Activated naive CD4-positive, alpha-beta T cell treated with anti-CD3 and anti-CD28 coated beads, Interleukin-2, amount 10 ng/mL, durations not matched to agents 7 days and 5 days (primary cell): Measurements from ENCODE around the gene ADGRV1.

Experiments used
- CTCF ChIA-PET: fragments of 350-600 bp; sonication (Branson Sonifier 250); formaldehyde crosslinking; loops from one replicate; lab custom pipeline; 2021; ENCODE audit warnings: antibody characterized with exemption; lab: Charles Lee
- DNase-seq: peaks from one replicate; pipeline ENCODE4 v3.0.0-alpha.2; 2020
- H3K27ac Mint-ChIP-seq: one replicate; pipeline ENCODE4 v1.8.0; 2021; ENCODE audit warnings: mild to moderate bottlenecking, moderate library complexity, mixed read lengths
- H3K27me3 Mint-ChIP-seq: one replicate; pipeline ENCODE4 v1.8.0; 2021; ENCODE audit warnings: mild to moderate bottlenecking, mixed read lengths
- H3K36me3 Mint-ChIP-seq: one replicate; pipeline ENCODE4 v1.8.0; 2021; ENCODE audit warnings: mixed read lengths
- H3K4me1 Mint-ChIP-seq: one replicate; pipeline ENCODE4 v1.8.0; 2021; ENCODE audit warnings: mixed read lengths
- H3K4me3 Mint-ChIP-seq: one replicate; pipeline ENCODE4 v1.8.0; 2021; ENCODE audit warnings: mild to moderate bottlenecking, moderate library complexity, mixed read lengths
- H3K9me3 Mint-ChIP-seq: one replicate; pipeline ENCODE4 v1.8.0; 2021; ENCODE audit warnings: mixed read lengths

Gene ADGRV1

DNA sequence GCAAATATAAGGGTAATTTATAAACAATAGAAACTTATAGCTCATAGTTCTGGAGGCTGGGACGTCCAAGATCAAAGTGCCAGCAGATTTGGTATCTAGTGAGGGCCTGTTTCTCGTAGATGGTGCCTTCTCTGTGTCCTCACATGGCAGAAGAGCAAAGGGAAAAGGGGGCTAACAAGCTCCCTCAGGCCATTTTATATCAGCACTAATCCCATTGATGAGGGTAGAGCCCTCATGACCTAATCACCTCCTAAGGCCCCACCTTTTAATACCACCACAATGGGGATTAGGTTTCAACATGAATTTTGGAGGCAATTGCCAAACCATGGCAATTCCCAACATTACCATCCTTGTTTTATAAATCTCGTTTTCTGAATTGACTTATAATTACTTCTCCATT is 564.7 kb downstream of the ADGRV1 start:
- Mint-ChIP-seq H3K4me1 (no peaks in the 10 kb centered on the region), H3K27me3 (peaks cover 4% of the 10 kb centered on the region), H3K4me3 (no peak overlapping the region), H3K27ac (no peak overlapping the region), H3K36me3 (no peaks in the 10 kb centered on the region), H3K9me3 (no peaks in the 10 kb centered on the region)
- no peak for DNase-seq
- CTCF ChIA-PET, result no interaction called here

DNA sequence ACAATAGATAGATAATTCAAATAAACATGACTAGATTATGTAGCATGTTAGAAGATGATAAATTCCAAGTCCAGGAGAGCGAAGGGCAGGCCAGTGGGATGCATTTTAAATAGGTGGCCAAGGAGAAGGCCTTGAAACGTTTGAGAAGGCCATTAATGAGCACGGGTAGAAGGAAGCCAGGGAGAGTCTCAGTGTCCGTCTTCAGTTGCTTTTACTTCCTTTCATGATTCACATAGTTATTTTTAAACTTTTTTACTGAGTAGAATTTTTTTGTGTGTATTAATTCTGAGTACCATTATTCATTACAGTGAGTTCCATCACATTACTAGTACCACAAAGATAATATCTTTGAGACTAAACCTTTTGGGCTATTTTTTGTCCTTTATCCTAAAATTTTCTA is 565.3 kb downstream of the ADGRV1 start:
- Mint-ChIP-seq H3K4me3 (no peak overlapping the region), H3K27me3 (peaks cover 4% of the 10 kb centered on the region), H3K4me1 (no peaks in the 10 kb centered on the region), H3K27ac (no peak overlapping the region), H3K36me3 (no peaks in the 10 kb centered on the region), H3K9me3 (no peaks in the 10 kb centered on the region)
- CTCF ChIA-PET, result no interaction called here
- DNase-seq, result no peak

DNA sequence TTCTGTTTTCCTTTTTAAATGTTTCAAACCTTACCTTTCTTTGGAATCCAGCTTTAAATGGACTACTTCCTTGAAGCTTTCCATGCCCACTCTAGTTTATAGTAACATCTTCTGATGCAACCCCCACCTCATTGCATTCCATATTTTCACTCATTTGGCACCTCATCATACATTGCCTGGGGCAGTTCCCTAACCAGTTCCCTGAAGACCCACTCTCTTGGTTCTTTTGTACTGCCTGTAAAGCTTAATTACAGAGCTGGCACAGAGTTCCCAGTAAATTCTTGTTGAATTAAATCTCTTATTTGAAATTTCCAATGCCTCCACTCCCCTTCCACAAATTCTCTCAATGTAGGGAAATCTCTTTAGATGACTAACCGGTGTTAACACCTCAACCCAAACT is 567.3 kb downstream of the ADGRV1 start:
- DNase-seq, result no peak
- H3K27me3 Mint-ChIP-seq, result no peaks in the 10 kb centered on the region
- no peak overlapping the region for H3K4me3 Mint-ChIP-seq
- H3K9me3 Mint-ChIP-seq, result no peaks in the 10 kb centered on the region
- CTCF ChIA-PET, result interaction anchor here (1.5 kb wide), 1 partner anchor 17 kb away, joined by 3 read pairs; no protein-coding TSS in a partner anchor
- H3K36me3 Mint-ChIP-seq, result no peaks in the 10 kb centered on the region
- H3K4me1 Mint-ChIP-seq, result no peaks in the 10 kb centered on the region
- no peak overlapping the region for H3K27ac Mint-ChIP-seq

DNA sequence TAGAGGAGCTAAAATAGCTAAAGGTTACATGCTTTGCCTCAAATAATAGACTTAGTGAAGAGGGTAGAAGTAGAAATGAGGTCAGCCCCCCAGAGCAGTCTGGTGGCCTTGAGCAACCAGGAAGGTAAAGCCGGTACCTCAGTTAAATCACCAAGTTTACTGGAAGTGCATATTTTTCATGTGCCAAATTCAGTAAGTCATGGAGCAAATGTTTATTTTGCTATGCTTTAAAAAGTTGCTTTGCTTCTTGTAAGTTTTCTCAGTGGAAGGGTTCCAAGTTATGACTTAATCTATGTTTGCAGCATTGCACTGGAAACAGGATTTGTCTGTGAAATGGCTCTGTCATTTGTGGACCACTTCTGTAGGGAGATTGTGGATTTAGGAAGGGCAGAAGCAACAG is 567.9 kb downstream of the ADGRV1 start:
- H3K36me3 Mint-ChIP-seq, result no peaks in the 10 kb centered on the region
- CTCF ChIA-PET, result interaction anchor here (1.5 kb wide), 1 partner anchor 17 kb away, joined by 3 read pairs; no protein-coding TSS in a partner anchor
- no peak for DNase-seq
- H3K27me3 Mint-ChIP-seq, result no peaks in the 10 kb centered on the region
- H3K27ac Mint-ChIP-seq, result no peak overlapping the region
- no peak overlapping the region for H3K4me3 Mint-ChIP-seq
- no peaks in the 10 kb centered on the region for H3K4me1 Mint-ChIP-seq
- no peaks in the 10 kb centered on the region for H3K9me3 Mint-ChIP-seq

DNA sequence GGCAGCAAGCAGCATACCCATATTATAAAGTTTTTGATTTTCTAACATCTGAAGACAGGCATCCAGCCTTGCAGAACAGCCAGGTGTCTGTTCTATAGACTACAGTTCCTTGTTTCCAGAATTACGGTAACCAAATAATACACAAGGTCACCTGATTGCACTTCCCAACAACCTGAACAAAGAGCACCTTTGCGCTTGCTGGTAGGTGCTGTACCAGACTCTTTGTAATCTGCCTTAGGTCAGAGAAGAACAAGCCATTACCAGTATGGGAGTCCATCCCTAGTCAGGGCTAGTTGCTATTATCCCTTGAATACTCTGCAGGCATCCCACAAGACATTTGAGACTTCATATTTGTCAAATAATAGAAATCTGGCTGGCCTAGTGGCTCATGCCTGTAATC is 568.3 kb downstream of the ADGRV1 start:
- CTCF ChIA-PET, result interaction anchor here (1.5 kb wide), 1 partner anchor 16 kb away, joined by 3 read pairs; no protein-coding TSS in a partner anchor
- no peak overlapping the region for H3K27ac Mint-ChIP-seq
- no peaks in the 10 kb centered on the region for H3K27me3 Mint-ChIP-seq
- no peaks in the 10 kb centered on the region for H3K36me3 Mint-ChIP-seq
- no peak overlapping the region for H3K4me3 Mint-ChIP-seq
- no peak for DNase-seq
- H3K9me3 Mint-ChIP-seq, result no peaks in the 10 kb centered on the region
- H3K4me1 Mint-ChIP-seq, result no peaks in the 10 kb centered on the region

DNA sequence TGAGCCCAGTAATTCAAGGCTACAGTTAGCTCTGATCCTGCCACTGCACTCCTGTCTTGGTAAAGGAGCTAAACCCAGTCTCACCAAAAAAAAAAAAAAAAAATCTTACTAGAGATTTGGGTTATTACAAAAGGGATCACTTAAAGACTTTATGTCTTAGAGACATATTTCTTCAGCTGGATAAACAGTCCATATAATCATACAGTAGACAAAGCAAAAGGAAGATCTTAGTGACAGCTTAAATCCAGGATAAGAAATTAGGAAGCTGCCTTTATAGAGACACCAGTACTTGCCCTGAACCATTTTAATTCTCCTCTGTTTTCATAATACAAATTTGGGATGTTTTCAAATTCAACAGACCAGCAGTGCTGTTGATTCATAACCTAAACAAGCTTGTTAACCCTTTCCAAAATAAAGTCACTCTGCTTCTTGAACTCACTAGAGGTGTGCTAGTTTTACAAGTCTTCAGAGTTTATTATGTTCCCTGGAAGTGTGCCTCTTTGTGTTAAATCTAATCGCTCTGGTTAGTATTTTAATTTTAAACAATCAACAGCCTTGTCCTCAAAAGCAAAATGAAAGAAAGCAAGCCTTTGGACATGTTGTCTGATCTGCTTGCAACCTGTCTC is 569.0 kb downstream of the ADGRV1 start:
- Mint-ChIP-seq H3K27me3 (no peaks in the 10 kb centered on the region), H3K27ac (no peak overlapping the region), H3K36me3 (no peaks in the 10 kb centered on the region), H3K4me1 (no peaks in the 10 kb centered on the region), H3K4me3 (no peak overlapping the region), H3K9me3 (no peaks in the 10 kb centered on the region)
- CTCF ChIA-PET, result no interaction called here
- no peak for DNase-seq

DNA sequence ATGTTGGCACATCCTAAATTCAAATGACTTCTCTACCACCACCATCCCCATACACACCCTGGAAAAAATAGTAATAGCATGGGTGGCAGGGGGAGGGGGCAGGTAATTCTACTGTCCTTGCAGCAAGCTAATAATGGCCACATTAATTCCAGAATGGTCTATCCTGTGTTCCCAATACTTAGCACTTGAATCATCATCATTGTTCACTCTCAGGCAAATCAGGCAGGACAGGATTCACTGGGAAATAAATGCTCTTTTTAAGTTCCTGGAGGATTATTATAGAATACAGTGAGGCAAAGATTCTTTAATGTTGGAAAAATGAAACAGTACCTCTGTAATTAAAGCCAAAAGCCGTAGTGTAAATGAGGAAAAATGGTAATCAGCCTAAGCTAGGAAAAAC is 570.0 kb downstream of the ADGRV1 start:
- H3K9me3 Mint-ChIP-seq, result no peaks in the 10 kb centered on the region
- DNase-seq, result no peak
- no peaks in the 10 kb centered on the region for H3K36me3 Mint-ChIP-seq
- no peaks in the 10 kb centered on the region for H3K4me1 Mint-ChIP-seq
- H3K4me3 Mint-ChIP-seq, result no peak overlapping the region
- H3K27ac Mint-ChIP-seq, result no peak overlapping the region
- H3K27me3 Mint-ChIP-seq, result no peaks in the 10 kb centered on the region
- CTCF ChIA-PET, result no interaction called here

DNA sequence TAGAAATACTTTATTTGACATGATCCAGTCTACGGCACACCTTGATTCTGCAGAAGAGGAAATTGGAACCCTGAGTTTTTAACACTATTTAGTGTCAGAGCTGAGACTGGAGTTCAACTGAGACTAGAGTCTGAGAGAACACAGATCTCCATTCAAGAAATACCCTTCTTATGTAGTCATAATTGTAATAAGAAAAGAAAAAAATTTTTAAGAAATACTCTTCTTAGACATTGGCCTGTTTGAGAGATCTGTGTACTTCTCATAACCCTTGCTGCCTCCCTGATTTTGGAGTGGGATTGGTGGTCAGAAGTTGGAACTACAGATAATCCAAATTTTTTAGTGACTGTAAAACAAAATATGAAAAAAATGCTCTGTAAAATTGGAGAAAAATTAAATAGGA is 571.2 kb downstream of the ADGRV1 start:
- no peaks in the 10 kb centered on the region for H3K36me3 Mint-ChIP-seq
- H3K27me3 Mint-ChIP-seq, result no peaks in the 10 kb centered on the region
- H3K9me3 Mint-ChIP-seq, result no peaks in the 10 kb centered on the region
- H3K4me1 Mint-ChIP-seq, result no peaks in the 10 kb centered on the region
- no peak for DNase-seq
- CTCF ChIA-PET, result interaction anchor here (1.4 kb wide), 1 partner anchor 257 kb away, joined by 4 read pairs; no protein-coding TSS in a partner anchor
- H3K4me3 Mint-ChIP-seq, result no peak overlapping the region
- no peak overlapping the region for H3K27ac Mint-ChIP-seq

DNA sequence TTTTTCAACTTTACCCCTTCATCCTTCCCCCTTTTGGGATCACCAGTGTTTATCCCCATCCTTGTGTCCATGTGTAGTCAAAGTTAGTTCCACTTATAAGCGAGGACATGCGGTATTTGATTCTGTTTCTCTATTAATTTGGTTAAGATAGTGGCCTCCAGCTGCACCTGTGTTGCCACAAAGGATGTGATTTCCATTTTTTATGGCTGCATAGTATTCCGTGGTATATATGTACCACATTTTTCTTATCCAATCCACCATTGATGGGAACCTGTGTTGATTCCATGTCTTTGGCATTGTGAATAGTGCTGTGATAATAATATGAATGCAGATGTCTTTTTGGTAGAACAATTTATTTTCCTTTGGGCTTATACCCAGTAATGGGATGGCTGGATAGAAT is 572.2 kb downstream of the ADGRV1 start:
- no peaks in the 10 kb centered on the region for H3K27me3 Mint-ChIP-seq
- H3K4me3 Mint-ChIP-seq, result no peak overlapping the region
- DNase-seq, result no peak
- CTCF ChIA-PET, result no interaction called here
- no peak overlapping the region for H3K27ac Mint-ChIP-seq
- H3K4me1 Mint-ChIP-seq, result peaks cover 3% of the 10 kb centered on the region
- H3K36me3 Mint-ChIP-seq, result no peaks in the 10 kb centered on the region
- H3K9me3 Mint-ChIP-seq, result no peaks in the 10 kb centered on the region

DNA sequence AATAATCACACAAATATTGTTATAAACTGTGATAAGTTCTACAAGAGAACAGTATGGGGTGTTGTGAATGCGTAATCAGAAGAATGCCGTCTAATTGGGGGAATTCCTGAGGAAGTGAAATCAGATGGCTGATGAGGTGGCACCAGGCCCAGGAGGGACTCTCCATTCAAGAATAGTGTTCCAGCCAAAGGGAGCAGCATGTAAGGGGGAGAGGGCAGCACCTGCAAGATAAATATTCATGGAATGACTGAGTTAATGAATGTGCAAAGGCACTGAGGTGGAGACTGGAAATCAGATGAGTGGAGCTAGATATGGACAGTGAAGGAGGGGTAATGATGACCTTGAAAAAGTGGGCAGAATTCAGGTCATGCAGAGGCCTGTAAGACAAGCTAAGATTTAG is 574.0 kb downstream of the ADGRV1 start:
- DNase-seq, result no peak
- Mint-ChIP-seq H3K36me3 (no peaks in the 10 kb centered on the region), H3K27me3 (no peaks in the 10 kb centered on the region), H3K9me3 (no peaks in the 10 kb centered on the region), H3K4me3 (no peak overlapping the region), H3K27ac (no peak overlapping the region), H3K4me1 (peaks cover 14% of the 10 kb centered on the region)
- CTCF ChIA-PET, result no interaction called here

DNA sequence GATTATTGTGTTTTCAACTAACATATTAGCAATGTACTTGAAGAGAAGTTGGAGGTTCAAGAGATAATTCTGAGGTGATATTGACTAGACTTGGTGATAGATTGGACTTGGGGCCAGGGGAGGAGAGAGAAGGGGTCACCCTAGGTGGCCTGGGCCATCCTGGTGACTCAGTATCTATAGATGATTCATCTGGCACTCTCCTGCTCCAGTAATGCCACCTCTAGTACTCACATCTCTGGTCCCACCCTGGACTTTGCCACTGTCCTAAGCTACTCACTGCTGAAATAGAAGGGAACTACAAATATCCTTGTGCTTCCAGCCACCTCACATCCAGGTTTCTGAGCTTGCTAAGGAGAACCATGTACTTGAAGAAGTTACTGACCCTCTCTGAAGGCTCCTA is 574.6 kb downstream of the ADGRV1 start:
- H3K36me3 Mint-ChIP-seq, result no peaks in the 10 kb centered on the region
- no peak for DNase-seq
- CTCF ChIA-PET, result no interaction called here
- H3K9me3 Mint-ChIP-seq, result no peaks in the 10 kb centered on the region
- no peaks in the 10 kb centered on the region for H3K27me3 Mint-ChIP-seq
- no peak overlapping the region for H3K4me3 Mint-ChIP-seq
- H3K4me1 Mint-ChIP-seq, result peaks cover 14% of the 10 kb centered on the region
- no peak overlapping the region for H3K27ac Mint-ChIP-seq

DNA sequence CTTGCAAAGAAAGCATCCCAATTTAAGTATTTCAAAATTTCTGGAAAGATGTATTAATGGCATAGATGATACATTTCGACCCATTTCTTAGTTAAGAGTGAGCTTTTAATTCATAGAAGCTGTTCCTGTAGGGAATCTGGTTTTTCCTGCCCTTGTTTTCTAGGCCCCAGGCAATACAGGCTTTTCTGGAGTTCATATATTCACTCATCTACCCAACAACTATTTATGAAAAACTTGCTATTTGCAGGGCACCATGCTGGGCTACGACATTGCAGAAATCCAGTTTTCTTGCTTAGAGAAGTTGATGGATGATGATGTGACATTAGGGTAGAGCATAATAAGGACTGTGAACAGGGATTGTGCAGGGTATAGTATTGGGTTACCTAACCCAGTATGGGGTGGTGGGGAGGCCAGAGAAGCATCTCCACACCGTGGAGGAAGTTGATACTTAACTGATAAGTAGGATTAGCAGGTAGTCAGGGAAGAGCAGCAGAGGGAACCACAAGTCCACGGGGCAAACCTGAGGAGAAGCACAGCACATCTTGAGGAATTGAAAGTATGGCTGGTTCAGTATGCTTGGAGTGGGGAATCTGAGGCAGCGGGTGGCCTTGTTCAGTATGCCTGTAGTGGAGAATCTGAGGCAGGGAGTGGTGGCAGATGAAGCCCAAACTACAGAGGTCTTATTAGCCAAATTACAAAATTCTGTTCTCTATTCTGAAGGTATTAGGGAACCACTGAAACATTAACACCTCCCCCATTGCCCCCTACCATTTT is 577.1 kb downstream of the ADGRV1 start:
- Mint-ChIP-seq H3K9me3 (no peaks in the 10 kb centered on the region), H3K4me1 (peaks cover 19% of the 10 kb centered on the region), H3K36me3 (no peaks in the 10 kb centered on the region), H3K4me3 (no peak overlapping the region), H3K27ac (no peak overlapping the region), H3K27me3 (no peaks in the 10 kb centered on the region)
- DNase-seq, result no peak
- CTCF ChIA-PET, result no interaction called here

DNA sequence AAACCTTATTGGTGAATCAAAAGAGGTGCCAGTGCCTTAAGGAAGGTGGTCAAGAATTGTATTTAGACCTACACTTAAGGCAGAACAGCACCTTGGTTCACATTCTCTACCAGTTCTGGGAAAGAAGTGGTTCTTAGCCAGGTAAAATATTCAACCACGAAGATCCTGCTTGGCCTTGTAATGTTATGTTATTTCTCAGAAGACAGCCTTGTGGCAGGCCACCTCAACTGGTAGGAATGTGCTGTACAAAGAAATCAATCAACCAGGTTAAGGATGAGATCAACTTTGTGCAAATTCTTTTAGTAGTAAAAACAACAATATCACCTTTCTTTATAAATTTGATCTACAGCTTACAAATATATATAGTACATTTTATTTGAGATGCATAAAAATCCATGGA is 577.7 kb downstream of the ADGRV1 start:
- Mint-ChIP-seq H3K4me1 (peaks cover 19% of the 10 kb centered on the region), H3K4me3 (no peak overlapping the region), H3K36me3 (no peaks in the 10 kb centered on the region), H3K27me3 (no peaks in the 10 kb centered on the region), H3K27ac (no peak overlapping the region), H3K9me3 (no peaks in the 10 kb centered on the region)
- no peak for DNase-seq
- CTCF ChIA-PET, result no interaction called here

DNA sequence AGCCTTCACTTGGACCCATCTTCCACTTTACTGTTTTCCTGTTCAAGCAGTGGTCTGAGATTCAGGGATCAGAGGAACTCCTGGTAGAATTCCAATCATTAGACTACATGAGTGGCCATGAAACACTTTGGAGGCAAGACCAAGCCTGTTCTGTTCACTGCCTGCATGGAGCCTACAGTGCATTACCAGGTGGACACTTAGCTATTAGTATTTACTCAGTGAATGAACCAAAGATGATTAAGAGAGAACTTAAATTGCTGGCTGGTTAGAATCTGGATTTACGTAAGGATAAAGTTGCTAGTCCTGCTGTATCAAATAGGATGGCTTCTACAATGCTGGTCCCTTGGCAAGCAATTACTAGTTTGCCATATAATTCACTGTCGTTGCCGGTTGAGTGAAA is 579.0 kb downstream of the ADGRV1 start:
- Mint-ChIP-seq H3K4me3 (no peak overlapping the region), H3K4me1 (peaks cover 27% of the 10 kb centered on the region), H3K27me3 (no peaks in the 10 kb centered on the region), H3K27ac (no peak overlapping the region), H3K9me3 (no peaks in the 10 kb centered on the region), H3K36me3 (no peaks in the 10 kb centered on the region)
- no peak for DNase-seq
- CTCF ChIA-PET, result no interaction called here

DNA sequence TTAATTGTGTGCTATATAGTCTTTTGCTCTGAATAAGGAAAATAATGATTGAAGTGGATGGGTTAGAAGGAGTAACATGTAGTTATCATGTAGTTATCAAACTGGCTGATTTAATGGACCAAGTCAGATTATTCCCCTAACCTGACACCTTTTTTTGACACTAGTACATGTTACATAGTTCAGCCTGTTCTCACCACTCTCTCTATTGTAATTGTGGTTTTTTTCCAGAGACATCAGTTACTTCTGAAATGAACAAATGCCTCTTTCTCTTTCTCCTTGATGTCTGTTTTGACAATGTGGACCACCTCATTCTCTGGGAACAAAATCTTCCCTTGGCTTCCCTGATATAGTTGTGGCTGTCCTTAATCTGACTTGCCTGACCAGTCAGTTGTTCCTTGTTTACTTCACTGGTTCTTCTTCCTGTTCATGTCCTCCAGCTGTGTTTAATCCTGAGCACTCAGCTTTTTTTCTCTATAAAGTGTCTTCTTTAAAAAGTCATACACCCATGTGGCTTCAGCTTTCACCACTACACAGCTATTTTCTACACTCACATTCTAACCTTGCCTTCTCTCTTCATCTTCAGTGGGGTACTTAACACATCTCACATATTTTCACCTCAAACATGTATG is 581.1 kb downstream of the ADGRV1 start:
- no peak overlapping the region for H3K27ac Mint-ChIP-seq
- no peak for DNase-seq
- CTCF ChIA-PET, result no interaction called here
- peaks cover 28% of the 10 kb centered on the region for H3K4me1 Mint-ChIP-seq
- H3K36me3 Mint-ChIP-seq, result no peaks in the 10 kb centered on the region
- H3K4me3 Mint-ChIP-seq, result no peak overlapping the region
- no peaks in the 10 kb centered on the region for H3K27me3 Mint-ChIP-seq
- H3K9me3 Mint-ChIP-seq, result no peaks in the 10 kb centered on the region
